ENCODE data around the gene PALD1. TPM values are rescaled to one million over a fixed set of nuclear protein-coding genes. Genes with fewer than 3 reads are reported as not detected.
A peak's percentile ranks its signal among the peaks of the same experiment; 100 is the strongest.

Gene PALD1
- total RNA-seq, 2 experiments from 2014 or later = 0.36 to 0.44 TPM

DNA sequence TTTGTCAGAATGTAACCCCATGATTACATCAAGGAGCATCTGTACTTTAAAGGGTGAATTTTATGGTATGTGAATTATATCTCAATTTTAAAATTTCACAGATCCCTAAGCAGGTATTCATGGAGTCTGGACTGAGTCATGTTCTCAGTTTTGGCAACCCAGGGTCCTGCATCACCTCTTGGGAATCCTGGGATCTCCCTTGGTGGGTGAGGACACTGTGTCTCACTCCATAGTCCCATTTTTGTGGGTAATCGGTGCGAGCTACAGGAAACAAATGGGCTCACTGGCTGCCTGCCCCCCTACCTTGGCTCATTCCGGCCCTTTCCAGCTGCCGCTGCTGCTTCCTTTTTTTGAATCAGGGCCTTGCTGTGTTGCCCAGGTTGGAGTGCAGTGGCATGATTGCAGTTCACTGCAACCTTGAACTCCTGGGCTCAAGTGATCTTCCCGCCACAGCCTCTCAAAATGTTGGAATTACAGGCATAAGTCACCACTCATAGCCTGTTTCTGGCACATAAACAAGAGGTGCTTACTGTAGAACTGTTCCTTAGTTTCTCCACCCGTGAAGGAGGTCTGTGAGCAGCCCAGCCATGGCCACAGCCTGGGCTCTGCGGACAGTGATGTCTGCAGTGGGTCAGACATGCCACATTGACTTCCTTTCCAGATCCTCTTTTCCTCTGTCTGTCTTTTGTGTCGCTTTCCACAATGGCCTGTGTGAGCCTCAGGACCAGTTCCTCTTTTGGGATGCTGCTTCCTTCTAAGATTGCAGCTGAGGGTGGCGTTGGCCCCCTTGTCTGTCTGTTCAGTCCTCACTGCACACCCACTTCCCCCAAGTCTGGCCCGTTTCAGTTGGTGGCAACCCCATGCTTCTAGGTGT is 14.5 kb downstream of the PALD1 start:
- H3K27ac Mint-ChIP-seq = no peak overlapping the region
- no peaks in the 10 kb centered on the region for H3K36me3 Mint-ChIP-seq (ENCODE audit: low read depth)
- no peak overlapping the region for H3K4me3 Mint-ChIP-seq

DNA sequence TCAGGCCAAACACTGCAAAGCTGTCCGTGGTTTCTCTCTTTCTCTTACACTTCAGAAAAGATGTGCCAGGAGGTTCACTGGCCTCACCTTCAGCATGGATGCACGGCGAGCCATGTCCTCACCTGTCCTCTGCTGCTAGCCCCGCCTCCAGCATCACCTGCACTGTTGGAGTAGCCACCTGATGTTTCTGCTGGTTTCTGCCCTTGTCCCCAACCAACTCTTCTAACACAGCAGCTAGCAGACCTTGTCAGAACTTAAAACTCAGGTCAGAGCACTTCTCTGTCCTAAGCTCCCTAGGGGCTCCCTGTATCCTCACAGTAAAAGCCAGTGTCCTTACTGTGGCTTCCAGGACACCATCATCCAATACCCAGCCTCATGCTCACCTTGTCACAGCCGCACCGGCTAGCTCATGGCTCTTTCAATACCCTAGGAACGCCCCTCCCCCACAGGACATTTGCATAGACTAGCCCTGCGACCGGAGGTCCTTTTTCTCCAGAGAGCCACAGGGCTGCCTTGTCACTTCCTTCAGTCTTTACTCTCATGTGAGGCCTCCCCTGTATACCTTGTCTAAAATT is 15.2 kb downstream of the PALD1 start:
- ChIA-PET POLR2A (no interaction called here), CTCF (no interaction called here)
- DNase-seq (no peak), ATAC-seq (ENCODE audit: poor library complexity) (no peak)
- Histone ChIP-seq H3K4me3 (ENCODE audit: low read length) (no peak overlapping the region), H3K27me3 (ENCODE audit: control insufficient read depth in 1 of 2, insufficient read depth in 2 of 2, low read length in 2 of 2) (no peaks in the 10 kb centered on the region), H3K4me1 (ENCODE audit: insufficient read depth, low read length) (peaks cover 14% of the 10 kb centered on the region), H3K36me3 (ENCODE audit: insufficient read depth, low read length) (no peaks in the 10 kb centered on the region), H3K27ac (ENCODE audit: low read depth in 1 of 2, low read length in 2 of 2) (no peak overlapping the region), H3K9me3 (ENCODE audit: control insufficient read depth in 1 of 2, insufficient read depth in 1 of 2, low read length in 2 of 2) (no peaks in the 10 kb centered on the region)
- Mint-ChIP-seq H3K4me3 (no peak overlapping the region), H3K27ac (no peak overlapping the region), H3K4me1 (ENCODE audit: low read depth) (peaks cover 15% of the 10 kb centered on the region), H3K36me3 (ENCODE audit: low read depth) (no peaks in the 10 kb centered on the region), H3K9me3 (no peaks in the 10 kb centered on the region), H3K27me3 (no peaks in the 10 kb centered on the region)
- TF ChIP-seq, protein P1, sequence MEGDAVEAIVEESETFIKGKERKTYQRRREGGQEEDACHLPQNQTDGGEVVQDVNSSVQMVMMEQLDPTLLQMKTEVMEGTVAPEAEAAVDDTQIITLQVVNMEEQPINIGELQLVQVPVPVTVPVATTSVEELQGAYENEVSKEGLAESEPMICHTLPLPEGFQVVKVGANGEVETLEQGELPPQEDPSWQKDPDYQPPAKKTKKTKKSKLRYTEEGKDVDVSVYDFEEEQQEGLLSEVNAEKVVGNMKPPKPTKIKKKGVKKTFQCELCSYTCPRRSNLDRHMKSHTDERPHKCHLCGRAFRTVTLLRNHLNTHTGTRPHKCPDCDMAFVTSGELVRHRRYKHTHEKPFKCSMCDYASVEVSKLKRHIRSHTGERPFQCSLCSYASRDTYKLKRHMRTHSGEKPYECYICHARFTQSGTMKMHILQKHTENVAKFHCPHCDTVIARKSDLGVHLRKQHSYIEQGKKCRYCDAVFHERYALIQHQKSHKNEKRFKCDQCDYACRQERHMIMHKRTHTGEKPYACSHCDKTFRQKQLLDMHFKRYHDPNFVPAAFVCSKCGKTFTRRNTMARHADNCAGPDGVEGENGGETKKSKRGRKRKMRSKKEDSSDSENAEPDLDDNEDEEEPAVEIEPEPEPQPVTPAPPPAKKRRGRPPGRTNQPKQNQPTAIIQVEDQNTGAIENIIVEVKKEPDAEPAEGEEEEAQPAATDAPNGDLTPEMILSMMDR (IDR thresholded peaks at IDR 0.05) = no peak
- intact Hi-C loops (cut with DNase I, micrococcal nuclease) = no loop called here

More for the DNA sequence above, 14.5 kb downstream of the PALD1 start:
- peaks cover 15% of the 10 kb centered on the region for H3K4me1 Mint-ChIP-seq (ENCODE audit: low read depth)
- intact Hi-C loops (cut with DNase I, micrococcal nuclease) = no loop called here
- H3K27ac ChIP-seq (ENCODE audit: low read depth in 1 of 2, low read length in 2 of 2) = no peak overlapping the region
- DNase-seq (peak in 3 of 14 experiments; percentile 18 to 51 (median 42)), ATAC-seq (ENCODE audit: poor library complexity) (no peak)
- H3K36me3 ChIP-seq (ENCODE audit: insufficient read depth, low read length) = no peaks in the 10 kb centered on the region
- H3K4me1 ChIP-seq (ENCODE audit: insufficient read depth, low read length) = peaks cover 14% of the 10 kb centered on the region
- CTCF ChIA-PET = no interaction called here
- H3K9me3 Mint-ChIP-seq = no peaks in the 10 kb centered on the region
- TF ChIP-seq, protein P1 (IDR thresholded peaks at IDR 0.05) = no peak
- no peak overlapping the region for H3K4me3 ChIP-seq (ENCODE audit: low read length)
- H3K27me3 ChIP-seq (ENCODE audit: control insufficient read depth in 1 of 2, insufficient read depth in 2 of 2, low read length in 2 of 2) = no peaks in the 10 kb centered on the region
- POLR2A ChIA-PET = no interaction called here
- no peaks in the 10 kb centered on the region for H3K9me3 ChIP-seq (ENCODE audit: control insufficient read depth in 1 of 2, insufficient read depth in 1 of 2, low read length in 2 of 2)
- no peaks in the 10 kb centered on the region for H3K27me3 Mint-ChIP-seq

DNA sequence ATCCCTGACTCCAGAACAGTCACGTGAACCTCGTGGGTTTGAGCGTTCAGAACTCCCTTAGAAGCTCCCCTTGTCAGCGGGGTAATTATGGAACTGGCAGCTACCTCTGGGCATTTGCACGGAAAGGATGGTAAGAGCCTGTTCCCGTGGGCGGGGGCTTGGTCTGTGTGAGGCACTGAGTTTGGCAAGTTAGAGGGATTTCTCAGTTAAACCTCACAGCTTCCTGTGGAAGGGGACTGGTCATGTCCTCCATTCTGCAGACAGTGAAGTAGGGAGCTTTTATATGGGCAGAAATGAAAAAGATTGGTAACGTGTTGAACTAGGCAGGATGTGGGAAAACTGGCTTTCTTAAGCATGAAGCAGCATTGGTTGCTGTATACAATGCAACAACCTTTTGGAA is 16.0 kb downstream of the PALD1 start:
- no peak overlapping the region for H3K27ac ChIP-seq (ENCODE audit: low read depth in 1 of 2, low read length in 2 of 2)
- Mint-ChIP-seq H3K9me3 (no peaks in the 10 kb centered on the region), H3K4me1 (ENCODE audit: low read depth) (peaks cover 15% of the 10 kb centered on the region), H3K36me3 (ENCODE audit: low read depth) (no peaks in the 10 kb centered on the region), H3K27me3 (no peaks in the 10 kb centered on the region), H3K27ac (no peak overlapping the region), H3K4me3 (no peak overlapping the region)
- no peak overlapping the region for H3K4me3 ChIP-seq (ENCODE audit: low read length)
- ChIA-PET POLR2A (interaction anchor here (0.7 kb wide), 1 partner anchor 13 kb away, joined by 3 read pairs; no protein-coding TSS in a partner anchor), CTCF (no interaction called here)
- H3K4me1 ChIP-seq (ENCODE audit: insufficient read depth, low read length) = peaks cover 14% of the 10 kb centered on the region
- H3K27me3 ChIP-seq (ENCODE audit: control insufficient read depth in 1 of 2, insufficient read depth in 2 of 2, low read length in 2 of 2) = no peaks in the 10 kb centered on the region
- TF ChIP-seq, protein P1 (IDR thresholded peaks at IDR 0.05) = no peak
- no peaks in the 10 kb centered on the region for H3K9me3 ChIP-seq (ENCODE audit: control insufficient read depth in 1 of 2, insufficient read depth in 1 of 2, low read length in 2 of 2)
- intact Hi-C loops (cut with DNase I, micrococcal nuclease) = no loop called here
- ATAC-seq (ENCODE audit: poor library complexity) (peak; percentile 14), DNase-seq (no peak)
- no peaks in the 10 kb centered on the region for H3K36me3 ChIP-seq (ENCODE audit: insufficient read depth, low read length)

Data from CD4-positive, alpha-beta T cell (primary cell).